Left ventricle myocardium inferior (tissue), 1 donor: ENCODE measurements around the gene MYL10. TPM values are rescaled to one million over a fixed set of nuclear protein-coding genes. Genes with fewer than 3 reads are reported as not detected.

ENCODE experiments used
- DNase-seq: peaks from one replicate; pipeline ENCODE4 v3.0.0-alpha.2; 2020
- H3K27ac ChIP-seq: fragments of 200-600 bp; replicated peaks from 2 replicates; pipeline ENCODE4 v1.8.0; 2021
- H3K27me3 ChIP-seq: fragments of 200-600 bp; 2 replicates; pipeline ENCODE4 v1.8.0; 2021; ENCODE audit warnings: low read depth
- H3K36me3 ChIP-seq: fragments of 200-600 bp; 2 replicates; pipeline ENCODE4 v1.8.0; 2021
- H3K4me1 ChIP-seq: fragments of 200-600 bp; 2 replicates; pipeline ENCODE4 v1.8.0; 2021
- H3K4me3 ChIP-seq: fragments of 200-600 bp; 2 replicates; pipeline ENCODE4 v1.8.0; 2021; ENCODE audit warnings: mild to moderate bottlenecking, moderate library complexity
- H3K9me3 ChIP-seq: fragments of 200-600 bp; replicated peaks from 2 replicates; pipeline ENCODE4 v1.8.0; 2021
- CTCF ChIP-seq: fragments of 200-600 bp; IDR thresholded peaks from 2 replicates; pipeline ENCODE4 v1.8.0; 2021; ENCODE audit warnings: antibody characterized with exemption, mild to moderate bottlenecking, borderline replicate concordance
- intact Hi-C: fragments of 100-400 bp; cut with micrococcal nuclease; formaldehyde crosslinking; loops from one replicate; pipeline ENCODE4 v1.11.0; 2022
- total RNA-seq: library from RNA; stranded (reverse); fragmentation: NEBNext Ultra II Directional; extraction: Animal tissue kit (Norgen Biotek cat#: 25700); gene quantifications from one replicate; pipeline ENCODE4 v1.2.1, GENCODE V29; 2021
- donor health status: DM: no; HTN: yes; CAD: no; lungs with severe emphysema.

MYL10 gene
- total RNA-seq, 1 donor from 2014 or later = not detected

- H3K36me3 ChIP-seq = no peaks in the 10 kb centered on the region
- peaks cover 78% of the 10 kb centered on the region for H3K27me3 ChIP-seq
- H3K4me1 ChIP-seq = peaks cover 5% of the 10 kb centered on the region
- H3K4me3 ChIP-seq = no peak overlapping the region
- peaks cover 22% of the 10 kb centered on the region for H3K9me3 ChIP-seq
- intact Hi-C loops = no loop called here
- no peak for DNase-seq
- no peak overlapping the region for H3K27ac ChIP-seq
- TF ChIP-seq CTCF = no peak
Observed at GRCh38 chr7:101565601-101566209, 63.4 kb downstream of the MYL10 start.

- H3K27me3 ChIP-seq = peaks cover 83% of the 10 kb centered on the region
Observed at GRCh38 chr7:101564778-101565211, 64.3 kb downstream of the MYL10 start.

GRCh38 chr7:101563943-101564777 is 64.9 kb downstream of the MYL10 start:
- intact Hi-C loops = no loop called here
- no peaks in the 10 kb centered on the region for H3K36me3 ChIP-seq
- H3K4me1 ChIP-seq = peaks cover 5% of the 10 kb centered on the region
- H3K27ac ChIP-seq = no peak overlapping the region
- no peak for DNase-seq
- peaks cover 6% of the 10 kb centered on the region for H3K9me3 ChIP-seq
- peaks cover 83% of the 10 kb centered on the region for H3K27me3 ChIP-seq
- TF ChIP-seq CTCF = no peak
- H3K4me3 ChIP-seq = no peak overlapping the region

More at GRCh38 chr7:101564778-101565211, 64.3 kb downstream of the MYL10 start:
- no peak overlapping the region for H3K27ac ChIP-seq
- no peak for TF ChIP-seq CTCF
- H3K4me3 ChIP-seq = no peak overlapping the region
- H3K36me3 ChIP-seq = no peaks in the 10 kb centered on the region
- intact Hi-C loops = no loop called here
- peaks cover 5% of the 10 kb centered on the region for H3K4me1 ChIP-seq
- H3K9me3 ChIP-seq = peaks cover 13% of the 10 kb centered on the region
- DNase-seq = no peak

Other genes starting within 250 kb of the MYL10 start
- gene CUX1, start 188.3 kb upstream of the MYL10 start, total RNA-seq = 125 TPM